CD14-positive monocyte (primary cell): ENCODE measurements around the gene DBR1. TPM values are rescaled to one million over a fixed set of nuclear protein-coding genes. Genes with fewer than 3 reads are reported as not detected.

Source experiments
- DNase-seq, 3 donors: peaks; one replicate each; pipeline ENCODE4 v3.0.0-alpha.2; 2011 to 2022
- H2AFZ ChIP-seq: 2 replicates; pipeline ENCODE4 v1.6.0; 2012; ENCODE audit warnings: mild to moderate bottlenecking, low read depth, low read length, inconsistent platforms; ENCODE audit not compliant: insufficient read depth, poor library complexity, severe bottlenecking
- H3K27ac ChIP-seq, 2 donors: 1 replicate in 1 of 2; 2 replicates in 1 of 2; pipeline ENCODE4 v1.5.1; 2012 to 2013; ENCODE audit warnings: low read length in 2 of 2, control low read depth in 1 of 2, inconsistent platforms in 1 of 2, low read depth in 1 of 2, mild to moderate bottlenecking in 1 of 2
- H3K27me3 ChIP-seq, 2 donors: one replicate each; pipeline versions ENCODE4 v1.6.0 to v1.6.1; 2011 to 2013; ENCODE audit warnings: low read length in 2 of 2; ENCODE audit not compliant: control insufficient read depth in 2 of 2, insufficient read depth in 2 of 2
- H3K36me3 ChIP-seq, 2 donors: replicated peaks in 1 of 2; 1 replicate in 1 of 2; 2 replicates in 1 of 2; pipeline versions ENCODE4 v1.5.1 to v1.6.1; 2012 to 2013; ENCODE audit warnings: low read length in 2 of 2, control low read depth in 1 of 2, inconsistent platforms in 1 of 2, mild to moderate bottlenecking in 1 of 2; ENCODE audit not compliant: insufficient read depth in 2 of 2, control insufficient read depth in 1 of 2
- H3K4me1 ChIP-seq, 2 donors: 1 replicate in 1 of 2; 2 replicates in 1 of 2; pipeline versions ENCODE4 v1.5.1 to v1.6.1; 2012 to 2013; ENCODE audit warnings: low read length in 2 of 2, control low read depth in 1 of 2, inconsistent platforms in 1 of 2, mild to moderate bottlenecking in 1 of 2, moderate library complexity in 1 of 2; ENCODE audit not compliant: insufficient read depth in 2 of 2, control insufficient read depth in 1 of 2
- H3K4me2 ChIP-seq: replicated peaks from 2 replicates; pipeline ENCODE3; 2012; ENCODE audit warnings: low read length, moderate library complexity, mild to moderate bottlenecking; ENCODE audit not compliant: poor library complexity, severe bottlenecking; ENCODE audit errors: extremely low read depth
- H3K4me3 ChIP-seq, 3 experiments: fragments of 200-600 bp in 1 of 3; sonication (generic) in 1 of 3; replicated peaks in 1 of 3; 1 replicate in 2 of 3; 2 replicates in 1 of 3; pipeline ENCODE4 v1.5.1; 2011 to 2013; ENCODE audit warnings: low read length in 3 of 3, mild to moderate bottlenecking in 3 of 3, control low read depth in 2 of 3, low read depth in 2 of 3, inconsistent platforms in 1 of 3, moderate library complexity in 1 of 3
- H3K79me2 ChIP-seq: 2 replicates; pipeline ENCODE4 v1.6.0; 2012; ENCODE audit warnings: mild to moderate bottlenecking, control low read depth, inconsistent platforms, low read length, moderate library complexity; ENCODE audit not compliant: insufficient read depth
- H3K9ac ChIP-seq: 2 replicates; pipeline ENCODE4 v1.6.0; 2017; ENCODE audit warnings: low read length, mild to moderate bottlenecking; ENCODE audit not compliant: insufficient read depth, poor library complexity, severe bottlenecking
- H3K9me3 ChIP-seq, 2 donors: replicated peaks in 1 of 2; 1 replicate in 1 of 2; 2 replicates in 1 of 2; pipeline versions ENCODE4 v1.5.1 to v1.6.1; 2012 to 2013; ENCODE audit warnings: low read length in 2 of 2, control low read depth in 1 of 2; ENCODE audit not compliant: control insufficient read depth in 1 of 2, insufficient read depth in 1 of 2
- H4K20me1 ChIP-seq: 2 replicates; pipeline ENCODE4 v1.6.0; 2012; ENCODE audit warnings: mild to moderate bottlenecking, low read length, control low read depth, moderate library complexity; ENCODE audit not compliant: insufficient read depth
- H3K27ac Mint-ChIP-seq, 7 donors: one replicate each; pipeline ENCODE4 v1.8.0; 2020; ENCODE audit warnings: mild to moderate bottlenecking in 7 of 7, mixed read lengths in 7 of 7, moderate library complexity in 6 of 7, inconsistent platforms in 2 of 7
- H3K27me3 Mint-ChIP-seq, 3 donors: one replicate each; pipeline ENCODE4 v1.8.0; 2021 to 2022; ENCODE audit warnings: low read depth in 3 of 3, mild to moderate bottlenecking in 3 of 3, mixed read lengths in 3 of 3, moderate library complexity in 3 of 3, inconsistent platforms in 1 of 3
- H3K36me3 Mint-ChIP-seq, 2 donors: one replicate each; pipeline ENCODE4 v1.8.0; 2020; ENCODE audit warnings: mixed read lengths in 2 of 2, inconsistent platforms in 1 of 2, mild to moderate bottlenecking in 1 of 2
- H3K4me1 Mint-ChIP-seq: one replicate; pipeline ENCODE4 v1.8.0; 2020; ENCODE audit warnings: mild to moderate bottlenecking, mixed read lengths
- H3K4me3 Mint-ChIP-seq, 2 donors: one replicate each; pipeline ENCODE4 v1.8.0; 2020; ENCODE audit warnings: mild to moderate bottlenecking in 2 of 2, mixed read lengths in 2 of 2, moderate library complexity in 1 of 2
- H3K9me3 Mint-ChIP-seq, 7 donors: one replicate each; pipeline ENCODE4 v1.8.0; 2020 to 2022; ENCODE audit warnings: mixed read lengths in 7 of 7, mild to moderate bottlenecking in 6 of 7, moderate library complexity in 6 of 7, inconsistent platforms in 2 of 7
- WGBS: methylation state at CpG from one replicate; pipeline ENCODE4 v1.1.5; 2013; ENCODE audit warnings: missing lambda C conversion rate; ENCODE audit not compliant: insufficient coverage; 5-methylcytosine and 5-hydroxymethylcytosine counted together
- intact Hi-C, 2 donors: fragments of 100-400 bp; cut with micrococcal nuclease; formaldehyde crosslinking; loops; one replicate each; pipeline versions ENCODE4 v1.15.0 to v1.15.1; 2023
- polyA plus RNA-seq, 3 donors: library from polyadenylated mRNA; depleted of rRNA in 1 of 3; unstranded in 2 of 3; stranded (reverse) in 1 of 3; fragments of 300-500 nt in 2 of 3; fragments of >200 nt in 1 of 3; fragmentation: Illumina TruSeq in 2 of 3; gene quantifications; 1 replicate in 2 of 3; 2 replicates in 1 of 3; pipeline ENCODE4 v1.2.3, GENCODE V29; 2012 to 2021
- TF ChIP-seq, protein P1 (sequence below): fragments of 200-600 bp; IDR thresholded peaks from one replicate; pipeline ENCODE4 v1.8.0; 2022; ENCODE audit warnings: antibody characterized with exemption, mild to moderate bottlenecking

The DBR1 gene
- polyA plus RNA-seq, 3 donors, result 4.8 to 7.5 (median 5.6) TPM

DNA sequence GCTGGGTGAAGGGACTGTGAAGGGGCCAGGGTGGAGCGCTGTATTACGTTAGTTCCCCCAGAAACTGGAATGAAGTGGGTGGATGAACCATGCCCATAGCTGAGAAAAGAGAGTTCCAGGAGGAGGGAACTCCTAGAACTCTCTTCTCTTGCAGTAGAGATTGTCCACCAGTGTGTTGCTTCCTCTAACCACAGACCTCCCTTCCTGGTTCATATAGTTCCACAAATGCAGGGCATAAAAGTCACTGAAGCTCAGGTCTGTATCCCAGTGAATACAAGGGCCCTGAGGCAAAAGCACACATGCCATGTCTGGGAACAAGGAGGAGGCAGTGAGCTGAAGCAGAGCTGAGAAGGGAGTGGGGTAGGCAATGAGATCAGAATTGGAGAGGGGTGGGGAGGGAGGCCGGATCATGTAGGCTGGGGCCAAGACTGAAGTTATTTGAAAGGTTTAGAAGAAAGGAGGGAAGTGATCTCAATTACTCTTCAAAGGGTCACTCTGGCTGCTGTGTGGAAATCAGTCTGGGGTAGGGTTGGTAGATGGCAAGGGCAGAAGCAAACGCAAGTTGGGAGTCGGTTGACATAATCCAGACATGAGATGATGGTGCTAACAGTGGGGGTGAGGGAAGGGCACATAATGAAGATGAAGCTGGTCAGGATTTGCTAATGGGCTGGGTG lies 49.0 kb downstream of the DBR1 start:
- peak; percentile 44 to 62 (median 46) for DNase-seq
- WGBS, result 16% methylated on average over 5 of the region's 5 CpGs
- Histone ChIP-seq H3K4me1 (peaks cover 30 to 32% of the 10 kb centered on the region in 2 donors), H3K27ac (peak overlapping the region; percentile 62 to 84), H3K27me3 (no peaks in the 10 kb centered on the region), H3K79me2 (no peaks in the 10 kb centered on the region), H3K4me2 (peak overlapping the region; percentile 72), H3K36me3 (no peaks in the 10 kb centered on the region), H3K9me3 (peaks cover 2 to 3% of the 10 kb centered on the region in 2 donors), H3K9ac (peak overlapping the region; percentile 1), H3K4me3 (peak overlapping the region in 1 of 3 experiments; percentile 44), H4K20me1 (no peaks in the 10 kb centered on the region), H2AFZ (peak overlapping the region; percentile 69)
- Mint-ChIP-seq H3K27ac (peak overlapping the region; percentile 81 to 94 (median 90)), H3K4me3 (peak overlapping the region; percentile 42 to 58), H3K27me3 (no peaks in the 10 kb centered on the region), H3K9me3 (peaks cover 0 to 3% (median 2%) of the 10 kb centered on the region in 7 donors), H3K4me1 (peaks cover 27% of the 10 kb centered on the region), H3K36me3 (peaks cover 0 to 2% of the 10 kb centered on the region in 2 donors)
- TF ChIP-seq, protein P1, sequence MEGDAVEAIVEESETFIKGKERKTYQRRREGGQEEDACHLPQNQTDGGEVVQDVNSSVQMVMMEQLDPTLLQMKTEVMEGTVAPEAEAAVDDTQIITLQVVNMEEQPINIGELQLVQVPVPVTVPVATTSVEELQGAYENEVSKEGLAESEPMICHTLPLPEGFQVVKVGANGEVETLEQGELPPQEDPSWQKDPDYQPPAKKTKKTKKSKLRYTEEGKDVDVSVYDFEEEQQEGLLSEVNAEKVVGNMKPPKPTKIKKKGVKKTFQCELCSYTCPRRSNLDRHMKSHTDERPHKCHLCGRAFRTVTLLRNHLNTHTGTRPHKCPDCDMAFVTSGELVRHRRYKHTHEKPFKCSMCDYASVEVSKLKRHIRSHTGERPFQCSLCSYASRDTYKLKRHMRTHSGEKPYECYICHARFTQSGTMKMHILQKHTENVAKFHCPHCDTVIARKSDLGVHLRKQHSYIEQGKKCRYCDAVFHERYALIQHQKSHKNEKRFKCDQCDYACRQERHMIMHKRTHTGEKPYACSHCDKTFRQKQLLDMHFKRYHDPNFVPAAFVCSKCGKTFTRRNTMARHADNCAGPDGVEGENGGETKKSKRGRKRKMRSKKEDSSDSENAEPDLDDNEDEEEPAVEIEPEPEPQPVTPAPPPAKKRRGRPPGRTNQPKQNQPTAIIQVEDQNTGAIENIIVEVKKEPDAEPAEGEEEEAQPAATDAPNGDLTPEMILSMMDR, result no peak
- intact Hi-C loops, result no loop called here

DNA sequence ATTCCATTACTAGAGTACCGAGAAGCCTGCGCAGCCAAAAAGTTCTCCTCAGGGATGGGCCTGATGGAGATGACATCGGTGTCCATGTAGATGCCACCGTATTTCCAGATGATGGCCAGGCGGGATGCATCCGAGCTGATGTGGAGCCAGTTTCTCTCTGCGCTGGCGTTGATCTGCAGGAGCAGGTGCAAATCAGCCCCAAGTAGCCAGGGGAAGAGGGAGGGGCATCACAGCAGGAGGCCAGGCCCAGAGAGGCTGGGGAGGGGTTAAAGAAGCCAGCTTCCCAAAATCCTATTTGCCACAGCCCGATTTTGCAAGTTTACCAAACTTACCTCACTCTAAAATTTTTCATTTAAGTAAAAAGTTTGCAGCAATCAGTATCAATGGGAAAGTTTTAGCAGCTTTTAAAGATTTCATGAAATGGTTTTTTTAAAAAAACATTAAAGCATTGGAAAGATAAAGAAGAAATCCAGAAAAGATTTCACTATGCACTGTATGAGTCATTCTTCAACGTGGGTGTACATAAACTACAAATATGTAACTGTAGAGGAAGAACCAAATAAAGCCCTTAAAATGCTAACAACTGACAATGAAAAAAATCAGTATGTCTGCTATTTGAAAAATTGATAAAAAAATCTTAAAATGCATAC lies 49.9 kb downstream of the DBR1 start:
- Histone ChIP-seq H3K9me3 (peaks cover 2 to 3% of the 10 kb centered on the region in 2 donors), H2AFZ (no peak overlapping the region), H3K9ac (no peak overlapping the region), H3K4me1 (peaks cover 30 to 32% of the 10 kb centered on the region in 2 donors), H3K79me2 (no peaks in the 10 kb centered on the region), H4K20me1 (no peaks in the 10 kb centered on the region), H3K27me3 (no peaks in the 10 kb centered on the region), H3K4me3 (peak overlapping the region in 1 of 3 experiments; percentile 44), H3K27ac (peak overlapping the region; percentile 49 to 84), H3K36me3 (no peaks in the 10 kb centered on the region), H3K4me2 (peak overlapping the region; percentile 72)
- Mint-ChIP-seq H3K27me3 (no peaks in the 10 kb centered on the region), H3K27ac (peak overlapping the region in 6 of 7 donors; percentile 61 to 94 (median 86)), H3K36me3 (peaks cover 0 to 2% of the 10 kb centered on the region in 2 donors), H3K4me1 (peaks cover 27% of the 10 kb centered on the region), H3K4me3 (no peak overlapping the region), H3K9me3 (peaks cover 0 to 3% (median 2%) of the 10 kb centered on the region in 7 donors)
- WGBS, result 93% methylated on average over 8 of the region's 10 CpGs
- intact Hi-C loops, result no loop called here
- TF ChIP-seq, protein P1, result no peak
- peak in 1 of 3 donors; percentile 36 for DNase-seq
